ENCODE measurements around the gene MYG1.
"Not testable (repeated sequence)": the region's sequence is repeated elsewhere in the genome, so short reads cannot be mapped to it uniquely, and the experiment has no call there.

MYG1 gene

DNA sequence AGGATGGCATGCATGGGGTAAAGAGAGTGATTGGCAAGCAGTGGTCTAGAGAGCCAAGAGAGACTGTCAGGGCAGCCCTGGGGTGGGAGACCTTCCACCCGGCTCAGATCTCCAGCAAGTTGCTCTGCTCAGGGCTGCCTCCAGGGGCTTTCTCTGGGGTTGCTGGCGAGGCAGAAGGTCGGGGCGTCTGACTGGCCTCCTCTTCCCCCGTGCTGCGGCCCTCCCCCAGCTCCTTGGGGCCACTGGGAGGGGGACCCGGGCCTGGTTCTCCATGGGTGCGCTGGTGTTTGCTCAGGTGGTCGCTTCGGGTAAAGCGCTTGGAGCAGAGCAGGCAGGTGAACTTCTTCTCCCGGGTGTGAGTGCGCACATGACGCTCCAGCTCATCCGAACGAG is 28.5 kb downstream of the MYG1 start:
- peak; percentile 45 for DNase-seq (ENCODE audit: low spot score)

DNA sequence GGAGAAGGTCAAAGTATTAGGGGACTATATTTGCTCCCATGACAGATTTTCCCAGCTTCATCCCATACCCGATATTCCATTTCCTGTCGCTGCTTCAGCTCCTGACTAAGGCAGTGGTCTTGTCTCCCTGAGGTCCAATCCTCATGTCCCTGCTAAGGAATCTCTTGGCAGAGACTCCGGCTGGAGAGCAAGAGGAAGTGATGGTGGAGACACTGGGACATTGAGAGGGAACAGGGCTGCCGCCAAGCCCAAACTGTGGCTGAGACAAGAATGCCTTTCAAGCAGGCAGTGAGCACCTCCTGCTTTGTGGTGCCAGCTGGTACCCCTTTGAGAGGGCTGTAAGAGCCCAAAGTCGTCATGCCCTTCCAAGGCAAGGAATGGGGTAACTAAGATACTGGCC is 31.2 kb downstream of the MYG1 start:
- DNase-seq (ENCODE audit: low spot score): no peak

DNA sequence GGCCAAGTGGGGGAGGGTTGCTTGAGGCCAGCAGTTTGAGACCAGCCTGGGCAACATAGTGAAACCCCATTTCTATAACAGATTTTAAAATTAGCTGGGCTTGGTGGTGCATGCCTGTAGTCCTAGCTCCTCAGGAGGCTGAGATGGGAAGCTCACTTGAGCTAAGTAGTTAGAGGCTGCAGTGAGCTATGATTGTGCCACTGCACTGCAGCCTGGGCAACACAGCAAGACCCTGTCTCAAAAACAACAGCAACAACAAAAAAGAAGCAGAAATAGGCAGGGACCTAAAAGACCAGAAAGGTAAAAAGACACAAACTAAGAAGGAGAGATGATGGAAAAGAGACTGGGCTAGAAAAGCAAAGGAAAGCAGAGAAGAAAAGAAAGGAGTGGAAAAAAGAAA is 32.8 kb downstream of the MYG1 start:
- DNase-seq (ENCODE audit: low spot score): not testable (repeated sequence)

DNA sequence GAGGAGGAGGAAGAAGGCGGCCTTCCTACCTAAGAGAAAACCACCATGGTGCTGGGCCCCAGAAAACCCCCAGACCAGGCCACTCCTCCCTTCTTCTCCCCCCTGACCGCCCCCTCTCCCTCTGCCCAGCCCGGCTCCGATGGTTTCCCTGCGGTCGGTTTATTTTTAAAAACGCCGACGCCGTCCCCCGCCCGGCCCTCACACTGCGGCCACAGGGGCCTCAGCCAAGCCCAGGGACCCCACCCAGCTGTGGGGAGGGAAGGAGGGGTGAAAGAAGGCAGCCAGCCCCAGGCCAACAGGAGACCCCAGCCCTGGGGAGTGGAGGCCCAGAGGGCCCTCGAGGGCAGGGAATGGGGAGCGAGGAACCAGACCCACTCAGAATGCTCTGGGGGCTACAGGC is 33.2 kb downstream of the MYG1 start:
- DNase-seq (ENCODE audit: low spot score): no peak

DNA sequence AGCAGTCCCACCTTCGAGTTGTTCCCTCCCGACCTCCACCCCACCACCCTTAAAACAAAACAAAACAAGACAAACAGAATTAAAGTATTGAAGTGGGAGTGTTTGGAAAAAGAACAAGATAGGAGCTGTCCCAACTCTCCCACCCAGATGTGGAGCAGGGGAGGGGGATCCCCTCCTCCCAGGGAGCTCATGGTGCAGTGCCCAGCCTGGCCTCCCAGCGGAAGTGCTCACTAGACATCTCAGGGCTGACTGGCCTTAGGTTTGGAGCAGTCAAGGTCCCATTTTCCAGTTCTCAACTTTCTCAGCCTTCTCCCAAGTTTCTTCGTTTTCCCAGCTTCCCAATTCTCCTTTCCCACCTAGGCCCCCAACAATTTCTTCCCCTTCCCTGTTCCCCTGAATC is 33.8 kb downstream of the MYG1 start:
- DNase-seq (ENCODE audit: low spot score): no peak

DNA sequence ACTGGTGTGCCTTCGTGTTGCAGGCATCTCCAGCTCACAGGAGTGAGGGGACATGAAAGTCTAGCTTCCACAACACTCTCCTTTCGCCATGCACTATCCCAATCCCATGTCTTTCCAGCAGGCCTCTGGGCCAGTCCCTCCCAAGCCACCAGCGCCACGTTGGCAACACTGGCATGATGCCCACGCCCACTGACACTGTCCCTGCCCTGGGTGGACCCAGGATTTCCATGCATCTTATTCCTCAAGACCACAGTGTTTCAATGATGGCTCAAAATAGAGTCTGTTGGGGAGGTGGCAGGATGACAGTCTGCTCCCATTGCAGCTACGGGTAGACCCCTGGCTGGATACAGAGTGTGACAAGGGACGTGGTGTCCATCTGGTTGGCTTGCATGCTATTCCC is 34.4 kb downstream of the MYG1 start:
- DNase-seq (ENCODE audit: low spot score): no peak

DNA sequence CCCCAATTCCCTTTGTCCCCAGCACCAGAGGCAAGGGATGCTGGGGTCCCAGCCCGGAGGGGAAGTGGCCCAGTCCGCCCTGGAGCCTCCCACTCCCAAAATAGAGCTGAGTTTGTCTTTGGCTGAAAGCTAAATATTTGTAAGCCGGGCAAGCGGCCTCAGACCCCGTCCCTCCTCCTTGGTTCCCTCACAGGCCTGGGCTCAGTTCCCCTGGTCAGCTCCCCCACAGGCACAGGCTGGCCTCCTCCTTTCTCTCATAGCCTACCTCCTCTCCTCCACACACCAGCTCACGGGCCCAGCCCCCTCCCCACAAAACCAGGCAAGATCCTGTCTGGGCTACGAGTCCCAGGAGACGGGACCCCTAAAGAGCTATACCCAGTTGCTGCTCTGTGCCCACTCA is 35.3 kb downstream of the MYG1 start:
- DNase-seq (ENCODE audit: low spot score): no peak

DNA sequence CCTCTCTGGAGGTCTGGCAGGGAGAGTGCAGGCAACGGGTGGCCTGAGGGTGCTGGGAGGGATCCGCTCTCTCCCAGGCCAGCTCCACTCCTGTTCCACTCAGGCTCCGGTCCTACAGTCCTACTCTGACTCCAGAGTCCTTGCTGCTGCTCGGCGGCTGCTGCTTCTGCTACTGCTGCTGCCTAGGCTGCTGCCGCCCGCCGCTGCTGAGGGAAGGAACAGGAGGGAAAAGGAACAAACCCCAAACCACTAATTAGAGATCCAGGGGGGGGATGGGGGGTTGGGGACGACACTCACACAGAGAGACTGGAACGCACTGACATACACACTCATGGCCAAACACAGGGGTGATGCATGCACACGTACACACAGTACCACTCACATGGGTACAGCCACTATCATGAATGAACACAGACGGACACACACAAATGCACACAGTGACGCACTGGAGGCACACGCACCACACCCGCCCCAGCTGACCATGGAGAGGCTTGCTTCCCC is 36.7 kb downstream of the MYG1 start, which contains the start of gene SP7:
TSS of gene SP7 (minus strand) at position 174 of the 501 bp plus-strand sequence. CDS start 708 bp downstream, outside the sequence.
- DNase-seq (ENCODE audit: low spot score): no peak

DNA sequence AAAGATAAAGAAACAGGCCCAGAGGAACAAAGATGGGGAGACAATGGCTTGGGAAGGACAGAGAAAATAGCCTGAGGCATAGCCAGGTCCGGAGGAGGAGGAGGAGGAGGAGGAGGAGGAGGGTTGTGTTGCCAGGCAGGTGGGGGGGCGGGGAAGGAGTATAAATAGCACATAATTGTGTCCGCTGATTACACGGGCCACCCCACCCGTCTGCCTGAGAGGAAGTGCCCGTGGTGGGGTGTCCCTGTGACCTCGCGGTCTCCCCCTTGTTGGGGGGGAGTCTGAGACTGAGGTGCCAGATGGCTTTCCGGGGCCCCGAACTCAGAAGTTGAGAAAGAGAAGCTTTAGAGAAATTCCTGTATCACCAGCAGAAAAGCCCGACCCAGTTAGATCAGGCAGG is 38.5 kb downstream of the MYG1 start:
- no peak for DNase-seq (ENCODE audit: low spot score)

DNA sequence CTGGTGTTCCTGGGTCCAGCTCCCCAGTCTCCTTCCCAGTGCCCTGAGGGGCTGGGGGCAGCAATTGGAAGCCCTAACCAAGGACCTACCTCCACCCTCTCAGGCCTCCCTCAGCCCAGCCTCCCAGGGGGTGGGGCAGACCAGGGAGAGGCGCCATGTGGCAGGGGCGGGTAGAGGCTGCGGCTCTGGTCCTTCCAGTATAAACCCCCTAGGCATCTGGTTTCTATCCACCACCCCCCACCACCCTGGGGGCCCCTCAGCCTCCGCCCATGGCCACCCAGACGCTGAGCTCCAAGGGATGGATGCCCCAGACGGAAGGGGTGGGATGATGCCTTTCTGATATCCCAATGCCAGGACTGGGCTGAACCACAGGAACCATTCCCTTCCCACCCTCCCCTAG is 39.4 kb downstream of the MYG1 start:
- no peak for DNase-seq (ENCODE audit: low spot score)

DNA sequence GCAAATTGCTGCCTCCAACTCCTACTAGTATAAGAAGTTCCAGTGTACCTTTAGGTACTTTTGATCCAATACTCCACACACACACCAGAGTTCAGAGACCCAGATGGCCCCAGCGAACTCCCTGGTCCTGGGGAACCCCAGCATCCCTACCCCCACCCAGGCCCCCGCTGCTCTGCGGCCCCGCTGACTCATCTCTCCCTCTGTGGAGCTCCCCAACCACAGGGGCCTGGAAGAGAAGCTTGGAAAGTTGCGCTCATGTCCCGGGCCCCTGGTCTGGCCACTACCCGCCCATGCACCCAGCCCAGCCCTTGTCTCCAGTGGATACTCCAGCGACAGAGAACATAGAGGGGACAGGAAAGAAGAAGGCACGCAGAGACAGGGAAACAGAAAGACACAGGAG is 40.9 kb downstream of the MYG1 start:
- DNase-seq (ENCODE audit: low spot score): no peak

DNA sequence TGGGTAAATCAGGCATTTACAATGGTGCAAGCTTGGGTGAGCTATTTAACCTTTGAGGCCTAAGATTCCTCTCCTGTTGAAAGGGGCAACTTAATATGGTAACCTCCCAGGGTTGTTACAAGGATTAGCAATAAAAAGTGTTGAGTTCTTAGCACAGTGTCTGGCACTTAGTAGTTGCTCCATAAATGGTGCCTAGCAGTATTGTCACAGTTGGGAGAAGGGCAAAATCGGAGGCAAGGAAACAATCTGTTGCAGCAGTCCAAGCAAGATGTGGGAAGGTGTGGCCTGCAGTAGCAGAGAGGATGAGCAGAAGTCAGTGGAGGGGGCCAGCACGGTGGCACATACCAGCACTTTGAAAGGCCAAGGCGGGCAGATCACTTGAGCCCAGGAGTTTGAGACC is 44.0 kb downstream of the MYG1 start:
- DNase-seq (ENCODE audit: low spot score): no peak

DNA sequence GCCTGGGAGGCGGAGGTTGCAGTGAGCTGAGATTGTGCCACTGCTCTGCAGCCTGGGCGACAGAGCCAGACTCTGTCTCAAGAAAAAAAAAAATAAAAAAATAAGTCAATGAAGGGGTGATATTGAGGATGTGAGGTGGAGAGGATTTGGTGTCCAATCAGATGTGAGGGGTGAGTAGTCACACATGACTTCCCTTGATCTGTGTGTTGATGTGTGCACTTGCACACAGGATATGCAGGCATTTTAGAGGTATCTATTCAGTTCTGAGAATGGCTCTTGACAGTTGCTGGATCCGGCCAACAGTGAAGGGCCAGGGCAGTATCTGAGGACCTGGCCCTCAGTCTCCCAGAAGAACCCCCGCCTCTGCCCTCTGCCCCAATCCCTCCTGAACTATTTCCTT is 44.5 kb downstream of the MYG1 start:
- DNase-seq (ENCODE audit: low spot score): no peak

DNA sequence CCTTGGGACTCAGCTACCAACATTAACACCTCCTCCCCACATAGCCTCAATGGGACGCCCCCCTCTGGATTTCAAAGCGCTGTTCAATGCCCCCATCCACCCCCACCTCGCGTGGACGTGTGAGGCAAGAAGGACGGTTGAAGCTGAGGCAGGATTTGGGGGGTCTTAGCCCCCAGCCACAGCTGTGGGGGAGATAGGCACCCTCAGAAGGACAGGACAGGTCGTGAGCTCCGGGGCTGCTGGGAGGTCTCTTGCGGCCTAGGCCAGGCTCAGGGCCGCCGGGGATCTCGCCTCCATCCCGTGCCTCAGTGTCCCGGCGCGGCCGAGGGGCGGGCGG is 45.0 kb downstream of the MYG1 start:
- no peak for DNase-seq (ENCODE audit: low spot score)

DNA sequence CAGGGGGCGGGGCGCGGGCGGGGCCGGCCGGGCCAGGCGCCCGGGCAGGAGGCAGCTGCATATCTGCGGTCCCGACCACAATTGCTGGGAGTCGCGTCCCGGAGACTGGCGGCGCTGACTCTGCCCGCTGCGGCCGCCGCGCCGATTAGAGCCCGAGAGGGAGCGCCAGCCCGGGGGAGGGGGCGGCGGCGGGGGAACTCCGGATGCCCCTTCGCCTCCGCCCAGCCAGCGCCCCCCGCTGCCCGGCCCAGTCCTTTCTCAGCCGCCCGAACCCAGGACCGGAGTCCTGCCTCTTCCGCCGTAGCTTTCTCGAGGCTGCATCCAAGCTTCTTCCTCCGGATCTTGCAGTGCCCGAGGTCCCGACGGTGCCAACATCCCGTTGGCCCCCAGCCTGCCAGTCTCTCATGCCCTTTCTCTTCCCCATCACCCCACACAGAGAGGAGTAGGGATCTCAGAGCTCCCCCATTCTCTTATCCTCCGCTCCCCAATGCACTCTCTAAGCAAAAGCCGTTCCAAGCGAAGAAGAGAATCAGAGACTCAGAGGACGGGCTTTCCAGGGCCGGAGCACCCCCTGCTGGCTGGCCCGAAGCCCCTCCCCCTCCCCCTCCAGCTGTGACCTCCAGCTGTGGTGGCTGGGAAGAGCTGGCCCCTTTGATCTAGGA is 45.5 kb downstream of the MYG1 start:
- peak; percentile 47 for DNase-seq (ENCODE audit: low spot score)

DNA sequence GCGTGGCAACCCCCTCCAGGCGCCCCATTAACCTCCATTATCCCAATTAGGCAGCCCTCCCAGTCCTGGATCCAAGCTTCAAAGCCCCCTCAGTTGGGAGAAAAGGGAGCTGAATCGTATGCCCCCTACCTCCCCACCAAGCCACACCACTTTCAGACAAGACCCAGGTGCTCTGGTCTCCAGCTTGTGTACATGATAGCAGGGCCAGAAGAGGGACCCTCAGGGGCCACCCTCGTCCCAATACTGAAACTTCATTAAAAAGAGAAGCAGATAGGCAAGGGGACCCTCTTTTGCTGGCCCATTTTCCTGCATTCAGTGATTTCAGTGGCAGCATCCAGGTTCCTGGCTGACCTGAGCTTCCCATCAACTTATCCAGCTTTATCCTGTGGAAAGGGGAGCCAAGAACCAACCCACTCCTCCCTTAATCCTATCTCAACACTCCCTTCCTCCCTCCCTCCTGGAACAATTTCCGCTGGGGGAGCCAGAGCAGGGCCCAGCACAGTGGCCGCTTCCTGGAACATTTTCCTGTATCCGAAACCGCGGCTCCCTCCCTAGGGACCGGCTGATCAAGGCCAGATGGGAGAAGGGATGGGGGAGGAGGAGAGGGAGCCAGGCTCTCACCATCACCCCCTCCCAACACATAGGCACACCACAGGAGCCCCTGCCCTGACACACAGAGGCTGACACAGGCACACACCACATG is 46.1 kb downstream of the MYG1 start:
- no peak for DNase-seq (ENCODE audit: low spot score)

DNA sequence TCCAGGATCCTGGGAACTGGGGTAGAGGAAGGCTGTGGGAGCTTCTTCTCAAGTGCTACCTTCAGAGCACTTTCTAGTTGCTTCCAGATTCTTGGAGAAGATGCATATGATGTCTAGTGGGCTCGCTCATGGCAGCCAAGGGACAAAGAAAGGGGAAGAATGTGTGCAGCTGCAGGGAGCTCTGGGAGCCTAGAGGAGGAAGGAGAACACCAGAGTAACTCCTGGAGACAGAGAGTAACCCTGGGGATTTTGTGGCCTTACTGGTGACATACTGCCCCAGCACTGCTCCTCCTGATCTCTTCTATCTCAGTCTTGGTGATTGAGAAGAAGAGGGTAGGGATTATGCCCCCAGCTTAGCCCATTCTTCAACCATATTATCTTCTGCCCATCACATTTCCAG is 47.0 kb downstream of the MYG1 start:
- no peak for DNase-seq (ENCODE audit: low spot score)

DNA sequence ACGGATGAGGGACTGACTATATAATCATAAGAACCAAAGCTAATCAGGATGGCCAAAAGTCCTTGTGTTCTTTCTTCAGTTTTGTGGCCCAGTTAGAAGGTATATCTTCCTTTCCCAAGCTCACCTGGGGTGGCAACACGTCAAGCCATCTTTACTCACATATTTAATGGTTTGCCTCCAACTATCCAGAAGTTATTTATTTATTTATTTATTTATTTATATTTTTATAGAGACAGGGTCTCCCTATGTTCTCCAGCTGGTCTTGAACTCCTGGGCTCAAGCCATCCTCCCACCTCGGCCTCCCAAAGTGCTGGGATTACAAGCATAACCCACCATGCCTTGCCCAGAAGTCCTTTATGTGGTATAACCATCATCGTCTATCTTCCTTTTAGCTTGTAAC is 48.4 kb downstream of the MYG1 start:
- DNase-seq (ENCODE audit: low spot score): no peak

DNA sequence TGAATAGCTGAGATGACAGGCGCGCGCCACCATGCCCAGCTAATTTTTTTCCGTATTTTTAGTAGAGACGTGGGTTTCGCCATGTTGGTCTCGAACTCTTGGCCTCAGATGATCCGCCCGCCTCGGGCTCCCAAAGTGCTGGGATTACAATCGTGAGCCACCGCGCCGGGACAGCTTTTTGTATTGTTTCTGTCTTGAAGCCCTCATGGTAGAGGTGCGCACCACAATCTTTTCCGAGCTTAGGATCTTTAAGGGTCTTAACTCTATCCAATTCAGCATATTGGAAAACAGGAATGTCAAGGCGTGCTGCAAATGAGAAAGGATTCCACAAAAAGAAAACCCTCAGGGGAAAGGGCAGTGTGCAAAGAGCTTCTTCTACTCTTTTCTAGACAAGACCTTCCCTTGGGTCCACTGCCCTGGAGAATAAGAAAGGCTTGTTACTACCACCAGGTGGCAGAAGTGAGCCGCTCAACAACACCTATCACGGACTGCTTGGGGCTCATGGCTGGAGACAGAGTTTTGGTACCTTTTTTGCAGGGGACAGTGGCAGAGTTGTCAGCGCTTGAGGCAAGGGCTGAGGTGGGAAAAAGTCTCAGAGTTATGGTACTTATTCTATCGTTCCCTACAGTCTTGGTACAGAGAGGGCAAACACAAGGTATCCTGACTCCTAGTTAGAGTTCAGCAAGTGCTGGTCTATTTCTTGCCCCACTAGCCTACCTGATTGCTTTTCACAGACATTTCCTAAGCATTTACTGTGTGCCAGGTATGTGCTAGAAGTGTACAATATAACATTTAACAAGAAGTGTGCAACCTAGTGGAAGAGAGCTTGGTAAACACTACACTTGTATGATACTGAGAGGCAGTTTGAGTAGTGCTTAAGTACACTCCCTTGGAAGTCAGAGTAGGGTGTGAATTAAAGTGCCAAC is 53.1 kb downstream of the MYG1 start:
- DNase-seq (ENCODE audit: low spot score): peak; percentile 93

DNA sequence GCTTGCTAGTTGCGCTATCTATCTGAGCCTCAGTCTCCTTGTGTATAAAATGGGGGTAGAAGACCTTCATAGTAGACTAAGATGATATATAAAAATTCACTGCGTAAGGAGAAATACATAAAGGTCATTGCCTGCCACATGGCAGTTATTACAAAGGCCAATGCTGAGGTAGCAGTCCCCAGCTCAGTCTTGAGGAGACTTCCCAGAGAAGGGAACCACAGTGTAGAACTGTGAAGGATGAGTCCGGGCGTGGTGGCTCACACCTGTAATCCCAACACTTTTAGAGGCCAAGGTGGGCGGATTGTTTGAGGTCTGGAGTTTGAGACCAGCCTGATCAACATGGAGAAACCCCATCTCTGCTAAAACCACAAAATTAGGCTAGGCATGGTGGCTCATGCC is 53.8 kb downstream of the MYG1 start:
- no peak for DNase-seq (ENCODE audit: low spot score)

DNA sequence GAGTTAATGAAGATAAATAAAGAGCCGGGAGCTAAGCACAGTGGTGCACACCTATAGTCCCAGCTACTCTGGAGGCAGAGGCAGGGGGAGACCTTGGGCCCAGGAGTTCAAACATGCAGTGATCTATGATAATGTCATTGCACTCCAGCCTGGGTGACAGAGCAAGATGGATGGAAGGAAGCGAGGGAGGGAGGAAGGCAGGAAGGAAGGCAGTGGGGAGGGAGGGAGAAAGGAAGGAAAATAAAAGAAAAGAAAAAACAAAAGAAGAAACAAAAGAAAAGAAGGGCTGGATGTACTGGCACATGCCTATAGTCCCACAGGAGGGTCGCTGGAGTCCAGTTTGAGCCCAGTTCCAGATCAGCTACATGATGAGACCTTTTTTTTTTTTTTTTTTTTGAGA is 55.6 kb downstream of the MYG1 start:
- DNase-seq (ENCODE audit: low spot score): no peak
